ENCODE measurements around the gene LRMDA.
"Not testable (repeated sequence)": the region's sequence is repeated elsewhere in the genome, so short reads cannot be mapped to it uniquely, and the experiment has no call there.

The LRMDA gene

GRCh38 chr10:75582102-75582501 is 150.7 kb downstream of the LRMDA start:
- DNase-seq (ENCODE audit: low read depth in 2 of 2), result no peak

GRCh38 chr10:75585294-75585693 is 153.9 kb downstream of the LRMDA start:
- DNase-seq (ENCODE audit: low read depth in 2 of 2), result no peak

- DNase-seq (ENCODE audit: low read depth in 2 of 2), result no peak
Observed at GRCh38 chr10:75586814-75587213, 155.4 kb downstream of the LRMDA start.

DNA sequence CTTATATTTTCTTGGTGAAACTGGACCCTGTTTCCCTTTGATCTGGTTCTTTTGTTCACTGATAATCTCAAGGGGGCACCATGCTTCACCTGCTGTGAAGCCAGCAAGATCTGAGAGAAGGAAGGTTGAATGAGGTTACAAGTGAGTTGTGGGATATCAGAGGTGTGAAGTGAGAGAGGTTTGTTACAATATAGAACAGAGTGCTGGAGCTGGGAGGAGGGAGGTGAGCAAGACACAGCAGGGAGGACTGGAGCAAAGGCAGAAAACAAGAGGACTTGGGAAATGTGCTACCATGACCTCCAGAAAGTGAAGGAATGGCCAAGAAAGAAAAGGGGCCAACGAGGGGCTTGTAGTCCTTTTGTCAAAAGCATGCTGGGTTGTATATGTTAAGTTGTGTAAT is 156.6 kb downstream of the LRMDA start:
- DNase-seq (ENCODE audit: low read depth in 2 of 2), result no peak

DNA sequence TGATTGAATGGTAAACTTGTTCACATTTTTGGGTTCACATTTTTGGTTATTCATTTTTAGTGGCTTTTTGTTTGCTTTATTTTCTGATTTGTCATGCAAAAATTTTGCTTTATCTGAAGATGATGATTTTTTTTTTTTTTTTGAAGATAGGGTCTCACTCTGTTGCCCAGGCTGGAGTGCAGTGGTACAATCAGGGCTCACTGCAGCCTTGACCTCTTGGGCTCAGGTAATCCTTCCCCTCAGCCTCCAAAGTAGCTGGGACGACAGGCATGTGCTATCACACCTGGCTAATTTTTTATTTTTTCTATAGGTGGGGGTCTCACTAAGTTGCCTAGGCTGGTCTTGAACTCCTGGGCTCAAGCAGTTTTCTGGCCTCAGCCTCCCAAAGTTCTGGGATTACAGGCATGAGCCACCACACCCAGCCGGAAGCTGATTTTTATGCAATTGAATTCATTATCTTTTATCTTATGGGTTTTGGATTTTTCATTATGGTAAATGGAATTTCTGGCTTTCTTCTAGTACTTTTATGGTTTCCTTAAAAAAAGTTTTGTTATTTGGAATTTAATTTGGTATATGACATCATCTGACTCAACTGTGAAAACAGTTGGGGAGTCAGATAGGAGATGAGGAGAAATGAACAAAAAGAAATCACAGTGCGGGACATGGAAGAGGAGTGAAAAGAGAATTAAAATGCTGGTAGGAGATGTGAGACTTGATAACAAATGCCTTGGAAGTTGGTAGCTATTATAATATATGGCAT is 158.7 kb downstream of the LRMDA start:
- no peak for DNase-seq (ENCODE audit: low read depth in 2 of 2)

DNA sequence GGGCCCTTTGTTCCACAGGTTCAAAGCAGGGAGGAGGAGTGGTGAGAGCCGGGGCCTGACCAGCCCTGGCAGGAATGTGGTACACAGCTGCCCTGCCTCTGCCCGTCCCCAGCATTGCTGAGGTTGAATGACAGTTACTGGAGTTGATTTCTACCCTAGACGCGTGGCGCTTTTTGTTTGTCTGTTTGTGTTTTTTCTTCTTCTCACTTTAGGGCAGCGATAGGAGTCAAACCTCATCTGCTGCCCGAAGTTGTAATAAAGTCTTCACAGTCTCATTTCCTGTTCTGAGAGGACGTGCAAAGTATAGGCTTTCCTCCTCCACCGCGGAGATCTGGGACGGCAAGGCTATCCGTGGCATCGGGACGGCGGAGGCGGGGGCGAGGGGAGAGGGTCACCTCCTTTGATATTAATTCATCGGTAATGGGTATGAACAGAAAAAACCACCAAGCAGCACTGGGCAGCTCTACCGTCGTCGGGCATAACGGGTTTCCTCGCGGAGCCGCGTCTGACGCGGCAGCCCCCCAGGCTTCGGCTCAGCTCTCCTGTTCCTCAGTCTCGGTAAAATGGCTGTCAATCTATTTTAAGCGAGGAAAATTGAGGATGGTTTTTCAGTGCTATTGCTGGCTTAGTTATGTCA is 160.8 kb downstream of the LRMDA start:
- no peak for DNase-seq (ENCODE audit: low read depth in 2 of 2)

DNA sequence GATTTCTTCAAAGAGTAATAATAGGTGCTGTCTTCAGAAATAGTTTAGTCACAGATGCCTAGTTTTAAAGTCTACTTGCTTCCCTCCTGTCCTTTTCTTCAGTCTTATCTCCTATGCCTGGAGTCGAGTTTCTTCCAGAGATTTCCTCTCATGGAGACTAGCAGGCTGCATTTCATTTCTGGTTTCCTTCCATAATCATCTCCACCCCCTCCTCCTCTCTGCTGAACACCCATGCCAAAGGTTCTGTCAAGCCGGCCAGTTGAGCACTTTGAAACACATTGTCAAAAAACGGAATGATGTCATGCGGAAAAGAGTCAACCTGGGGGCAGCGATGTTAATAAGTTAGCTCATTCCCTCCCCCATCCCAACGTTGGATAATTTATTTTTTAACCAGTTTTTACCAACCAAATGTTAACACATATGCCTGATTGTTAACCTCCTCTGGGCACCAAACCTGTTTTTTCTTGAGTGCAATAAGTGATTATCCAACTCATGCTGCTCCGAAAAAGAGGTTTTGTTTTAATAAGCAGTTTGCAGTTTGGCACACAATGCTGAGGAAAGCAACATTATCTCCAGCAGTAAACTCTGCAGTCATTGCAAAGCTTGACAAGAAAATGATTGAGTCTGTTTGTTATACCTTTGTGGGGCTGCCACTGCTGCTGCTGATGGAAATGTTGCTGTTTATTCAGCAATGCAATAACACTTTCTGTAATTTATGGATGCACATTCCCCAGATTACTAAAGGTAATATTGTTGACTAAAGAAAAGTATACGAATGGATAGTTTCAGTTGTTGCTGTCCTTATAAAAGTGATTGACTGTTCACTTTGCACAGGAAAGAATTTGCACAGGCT is 161.6 kb downstream of the LRMDA start:
- DNase-seq (ENCODE audit: low read depth in 2 of 2), result no peak

DNA sequence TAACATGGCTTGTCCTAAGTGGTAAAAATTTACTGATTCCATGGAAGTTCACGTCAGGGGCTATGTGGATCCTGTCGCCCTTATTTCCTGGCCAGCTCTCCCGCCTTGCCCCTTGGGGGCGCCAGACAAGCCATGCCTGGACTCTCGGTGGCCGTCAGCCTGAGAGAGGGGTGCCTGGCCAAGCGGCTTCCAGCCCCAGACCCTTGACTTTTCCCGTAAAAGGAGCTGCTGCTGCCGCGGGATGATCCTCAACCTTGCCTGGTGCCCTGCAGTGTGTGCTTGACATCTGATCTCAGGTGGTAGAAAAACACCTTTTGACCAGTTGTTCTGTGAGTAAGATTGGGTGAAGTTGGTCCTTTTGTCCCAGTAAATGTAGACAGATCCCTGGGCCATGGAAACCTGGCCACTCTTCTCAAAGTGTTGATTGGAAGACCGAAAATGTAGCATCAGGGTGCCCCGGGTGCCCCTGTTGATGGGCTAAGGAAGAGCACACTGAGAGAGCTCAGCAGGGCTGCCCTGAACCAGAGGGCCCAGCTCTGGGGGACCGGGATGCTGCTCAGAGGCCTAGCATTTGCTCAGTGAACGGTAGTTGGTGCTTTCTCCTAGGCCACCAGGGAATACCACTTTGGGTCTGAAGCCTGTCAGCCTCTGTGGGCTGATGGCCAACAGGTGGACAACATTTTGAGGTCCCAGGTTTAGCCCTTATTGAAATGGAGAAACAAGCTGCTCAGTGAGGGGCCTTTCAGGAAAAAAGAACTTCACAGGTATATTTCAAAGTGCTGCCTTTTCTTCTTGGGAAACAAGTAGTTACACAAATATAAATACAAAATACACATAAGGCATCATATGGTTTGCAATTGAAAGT is 162.5 kb downstream of the LRMDA start:
- no peak for DNase-seq (ENCODE audit: low read depth in 2 of 2)

GRCh38 chr10:75596930-75597620 is 165.7 kb downstream of the LRMDA start:
- no peak for DNase-seq (ENCODE audit: low read depth in 2 of 2)

GRCh38 chr10:75597773-75598440 is 166.5 kb downstream of the LRMDA start:
- DNase-seq (ENCODE audit: low read depth in 2 of 2), result no peak

- DNase-seq (ENCODE audit: low read depth in 2 of 2), result no peak
Observed at GRCh38 chr10:75598998-75599397, 167.6 kb downstream of the LRMDA start.

GRCh38 chr10:75599875-75600648 is 168.6 kb downstream of the LRMDA start:
- no peak for DNase-seq (ENCODE audit: low read depth in 2 of 2)

DNA sequence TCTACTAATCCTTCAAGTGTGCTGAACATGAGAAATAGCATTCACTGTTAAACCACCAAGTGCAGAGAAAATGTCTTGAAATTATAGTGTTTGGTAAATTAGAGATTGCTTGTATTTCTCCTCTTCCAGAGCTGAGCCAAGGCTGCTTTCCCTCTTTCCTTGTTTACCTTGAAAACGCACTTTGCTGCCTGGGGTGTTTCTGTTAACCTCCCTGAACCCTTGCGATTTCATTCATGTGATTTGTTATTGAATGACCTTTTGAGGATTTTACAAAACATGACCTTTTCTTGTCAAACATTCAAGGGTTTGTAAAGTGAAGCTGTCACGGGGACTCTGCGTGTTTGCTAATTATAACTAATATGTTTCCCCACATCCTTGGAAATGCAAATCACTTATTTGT is 169.4 kb downstream of the LRMDA start:
- DNase-seq (ENCODE audit: low read depth in 2 of 2), result no peak

GRCh38 chr10:75602341-75602740 is 170.9 kb downstream of the LRMDA start:
- DNase-seq (ENCODE audit: low read depth in 2 of 2), result no peak

- DNase-seq (ENCODE audit: low read depth in 2 of 2), result no peak
Observed at GRCh38 chr10:75605096-75605495, 173.7 kb downstream of the LRMDA start.

GRCh38 chr10:75605795-75606194 is 174.4 kb downstream of the LRMDA start:
- DNase-seq (ENCODE audit: low read depth in 2 of 2), result not testable (repeated sequence)

GRCh38 chr10:75606203-75606779 is 174.9 kb downstream of the LRMDA start:
- DNase-seq (ENCODE audit: low read depth in 2 of 2), result no peak

GRCh38 chr10:75607576-75607975 is 176.2 kb downstream of the LRMDA start:
- DNase-seq (ENCODE audit: low read depth in 2 of 2), result no peak

- no peak for DNase-seq (ENCODE audit: low read depth in 2 of 2)
Observed at GRCh38 chr10:75610183-75610582, 178.8 kb downstream of the LRMDA start.

All from stimulated activated CD8-positive, alpha-beta memory T cell treated with anti-CD3 and anti-CD28 coated beads, Interleukin-15, amount 100 ng/mL, for 48 hours (primary cell).